PC-9 (cell line): ENCODE results near the gene DENND4A.

Experiments
- EZH2 ChIP-seq: fragments of 200-600 bp; sonication (generic); IDR thresholded peaks from 2 replicates; pipeline ENCODE4 v1.8.0; 2017; ENCODE audit warnings: antibody characterized with exemption, low read depth
- TF ChIP-seq, protein P1 (sequence below): fragments of 200-600 bp; sonication (generic); conservative IDR thresholded peaks from 2 replicates; pipeline ENCODE4 v1.6.1; 2017; ENCODE audit warnings: mixed run types, antibody characterized with exemption, mild to moderate bottlenecking, moderate library complexity

DNA sequence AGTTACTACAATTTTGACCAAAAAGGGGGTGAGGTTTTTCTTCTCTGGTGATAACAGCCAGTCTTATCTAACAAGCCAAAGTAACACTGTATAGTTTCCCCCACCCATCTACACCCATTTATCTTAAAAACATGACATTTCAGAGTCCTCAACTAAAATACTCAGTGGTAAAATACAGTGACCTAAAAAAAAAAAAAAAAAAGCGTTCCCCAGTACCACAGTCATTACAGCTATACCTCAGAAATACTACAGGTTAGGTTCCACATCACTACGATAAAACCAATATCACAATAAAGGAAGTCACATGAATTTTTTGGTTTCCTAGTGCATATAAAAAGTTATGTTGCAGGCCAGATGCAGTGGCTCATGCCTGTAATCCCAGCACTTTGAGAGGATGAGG, 13.8 kb downstream of the DENND4A start:
- TF ChIP-seq, protein P1, sequence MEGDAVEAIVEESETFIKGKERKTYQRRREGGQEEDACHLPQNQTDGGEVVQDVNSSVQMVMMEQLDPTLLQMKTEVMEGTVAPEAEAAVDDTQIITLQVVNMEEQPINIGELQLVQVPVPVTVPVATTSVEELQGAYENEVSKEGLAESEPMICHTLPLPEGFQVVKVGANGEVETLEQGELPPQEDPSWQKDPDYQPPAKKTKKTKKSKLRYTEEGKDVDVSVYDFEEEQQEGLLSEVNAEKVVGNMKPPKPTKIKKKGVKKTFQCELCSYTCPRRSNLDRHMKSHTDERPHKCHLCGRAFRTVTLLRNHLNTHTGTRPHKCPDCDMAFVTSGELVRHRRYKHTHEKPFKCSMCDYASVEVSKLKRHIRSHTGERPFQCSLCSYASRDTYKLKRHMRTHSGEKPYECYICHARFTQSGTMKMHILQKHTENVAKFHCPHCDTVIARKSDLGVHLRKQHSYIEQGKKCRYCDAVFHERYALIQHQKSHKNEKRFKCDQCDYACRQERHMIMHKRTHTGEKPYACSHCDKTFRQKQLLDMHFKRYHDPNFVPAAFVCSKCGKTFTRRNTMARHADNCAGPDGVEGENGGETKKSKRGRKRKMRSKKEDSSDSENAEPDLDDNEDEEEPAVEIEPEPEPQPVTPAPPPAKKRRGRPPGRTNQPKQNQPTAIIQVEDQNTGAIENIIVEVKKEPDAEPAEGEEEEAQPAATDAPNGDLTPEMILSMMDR = no peak
- TF ChIP-seq EZH2 = no peak
